Measurements from ENCODE around the gene KIF14. TPM values are rescaled to one million over a fixed set of nuclear protein-coding genes. Genes with fewer than 3 reads are reported as not detected.
A peak's percentile ranks its signal among the peaks of the same experiment; 100 is the strongest.

KIF14 gene
- total and polyA plus RNA-seq, 2 of the 13 experiments (the other 11 are each of a cell fraction or from before 2014, with no cell fraction given), result 3.3 to 11.2 TPM

DNA sequence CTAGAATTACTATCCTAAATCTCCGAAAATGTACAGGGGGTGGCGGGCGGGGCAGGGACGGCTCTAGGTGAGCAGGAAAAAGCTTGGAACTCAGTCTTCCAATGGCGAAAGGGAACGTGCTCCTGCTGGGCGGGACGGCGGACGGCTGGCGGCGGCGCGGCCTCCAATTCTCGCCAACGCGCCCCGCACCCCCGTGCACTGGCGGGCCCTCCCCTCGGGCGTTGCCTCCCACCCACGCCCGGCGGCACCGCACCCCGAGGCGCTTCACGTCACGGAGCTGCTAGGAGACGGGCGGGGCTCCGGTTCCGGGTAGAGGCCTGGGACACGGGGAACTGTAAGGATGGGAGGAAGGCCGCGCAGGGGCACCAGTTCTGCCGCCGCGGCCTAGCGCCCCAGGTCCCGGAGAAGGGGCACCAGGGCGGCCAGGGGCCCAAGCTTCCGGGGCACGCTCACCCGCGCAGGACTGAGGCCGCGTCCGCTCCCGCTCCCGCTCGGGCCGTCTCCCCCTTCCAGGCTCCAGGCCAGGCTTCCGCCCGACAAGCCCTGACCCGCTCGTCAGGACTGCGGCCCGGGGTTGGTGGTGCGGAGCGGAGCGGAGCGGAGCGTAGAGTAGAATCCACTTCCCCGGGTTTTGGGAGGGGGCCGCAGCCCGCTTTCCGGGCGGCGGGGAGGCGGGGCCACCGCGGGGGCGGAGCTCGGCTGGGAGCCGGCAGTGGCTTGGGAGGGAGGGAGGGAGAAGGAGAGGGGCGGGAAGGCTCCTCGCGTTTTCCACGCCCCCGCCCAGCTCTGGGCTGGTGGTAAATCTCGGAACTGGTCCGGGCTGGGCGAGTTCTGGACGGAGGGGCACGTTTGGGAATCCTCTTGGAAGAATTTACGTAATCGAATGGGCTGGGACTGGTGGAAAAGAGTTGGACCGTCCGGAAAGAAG is 49.0 kb upstream of the KIF14 start, which contains the start of gene DDX59 (continued):
- no peak for TF ChIP-seq TRIM24 (CRISPR knock-in tag; IDR thresholded peaks at IDR 0.05)
- no peak for TF ChIP-seq EHMT2 (IDR thresholded peaks at IDR 0.05; ENCODE audit: borderline replicate concordance, low read depth, low read length)
- TF ChIP-seq ZNF256 (CRISPR knock-in tag; conservative IDR thresholded peaks at IDR 0.05), result no peak
- no peak for TF ChIP-seq NR2F2 (IDR thresholded peaks at IDR 0.05; ENCODE audit: borderline replicate concordance, low read depth)
- peak; percentile 85 for TF ChIP-seq ZNF792 (CRISPR knock-in tag; IDR thresholded peaks at IDR 0.05)
- TF ChIP-seq ZNF24 (IDR thresholded peaks at IDR 0.05), result 0 out of 2 replicates have a peak, but pooled peaks have one; percentile 22
- TF ChIP-seq SALL1 (CRISPR knock-in tag; IDR thresholded peaks at IDR 0.05), result peak; percentile 88
- TF ChIP-seq NRL (CRISPR knock-in tag; IDR thresholded peaks at IDR 0.05; ENCODE audit: borderline replicate concordance), result peak; percentile 79; the same call in 1 of the 2 replicates
- TF ChIP-seq CBX2 (IDR thresholded peaks at IDR 0.05; ENCODE audit: low read depth, low read length), result no peak
- no peak for TF ChIP-seq CBX2 (CRISPR knock-in tag; IDR thresholded peaks at IDR 0.05; ENCODE audit: low read depth)
- peak; percentile 52; the same call in 1 of the 2 replicates for TF ChIP-seq MTA1 (CRISPR knock-in tag; IDR thresholded peaks at IDR 0.05; ENCODE audit: borderline replicate concordance)
- peak; percentile 75; the same call in 1 of the 2 replicates for TF ChIP-seq ZNF768 (CRISPR knock-in tag; IDR thresholded peaks at IDR 0.05)
- peak; percentile 99 for TF ChIP-seq ZFY (CRISPR knock-in tag; IDR thresholded peaks at IDR 0.05)
- TF ChIP-seq ZNF577 (CRISPR knock-in tag; IDR thresholded peaks at IDR 0.05; ENCODE audit: borderline replicate concordance, low read depth), result 0 out of 2 replicates have a peak, but pooled peaks have one; percentile 57
- TF ChIP-seq, protein P1, sequence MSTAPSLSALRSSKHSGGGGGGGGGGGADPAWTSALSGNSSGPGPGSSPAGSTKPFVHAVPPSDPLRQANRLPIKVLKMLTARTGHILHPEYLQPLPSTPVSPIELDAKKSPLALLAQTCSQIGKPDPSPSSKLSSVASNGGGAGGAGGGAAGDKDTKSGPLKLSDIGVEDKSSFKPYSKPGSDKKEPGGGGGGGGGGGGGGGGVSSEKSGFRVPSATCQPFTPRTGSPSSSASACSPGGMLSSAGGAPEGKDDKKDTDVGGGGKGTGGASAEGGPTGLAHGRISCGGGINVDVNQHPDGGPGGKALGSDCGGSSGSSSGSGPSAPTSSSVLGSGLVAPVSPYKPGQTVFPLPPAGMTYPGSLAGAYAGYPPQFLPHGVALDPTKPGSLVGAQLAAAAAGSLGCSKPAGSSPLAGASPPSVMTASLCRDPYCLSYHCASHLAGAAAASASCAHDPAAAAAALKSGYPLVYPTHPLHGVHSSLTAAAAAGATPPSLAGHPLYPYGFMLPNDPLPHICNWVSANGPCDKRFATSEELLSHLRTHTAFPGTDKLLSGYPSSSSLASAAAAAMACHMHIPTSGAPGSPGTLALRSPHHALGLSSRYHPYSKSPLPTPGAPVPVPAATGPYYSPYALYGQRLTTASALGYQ (CRISPR knock-in tag; IDR thresholded peaks at IDR 0.05), result peak; percentile 81
- TF ChIP-seq NCOA5 (CRISPR knock-in tag; IDR thresholded peaks at IDR 0.05), result no peak
- TF ChIP-seq NPAS2 (CRISPR knock-in tag; IDR thresholded peaks at IDR 0.05; ENCODE audit: borderline replicate concordance), result no peak
- no peak for TF ChIP-seq GTF2F1 (IDR thresholded peaks at IDR 0.05; ENCODE audit: low read length)
- peak; percentile 64; the same call in 1 of the 2 replicates for TF ChIP-seq SP5 (CRISPR knock-in tag; IDR thresholded peaks at IDR 0.05; ENCODE audit: borderline replicate concordance, low read depth)
- peak; percentile 55; the same call in 1 of the 2 replicates for TF ChIP-seq ZNF761 (CRISPR knock-in tag; conservative IDR thresholded peaks at IDR 0.05)
